GM12878 (cell line): ENCODE data around the gene UVSSA.

Source experiments
- EP300 ChIP-seq, 2 experiments: fragments of 150-350 bp in 1 of 2; IDR thresholded peaks; 2 replicates each; pipeline ENCODE4 v1.6.1; 2011 to 2012; ENCODE audit warnings: low read depth in 2 of 2, low read length in 2 of 2, borderline replicate concordance in 1 of 2, improper control_type of control experiment in 1 of 2, inconsistent platforms in 1 of 2; ENCODE audit not compliant: control insufficient read depth in 1 of 2
- NFYB ChIP-seq: IDR thresholded peaks from 2 replicates; pipeline ENCODE4 v1.6.1; 2011; ENCODE audit warnings: low read depth, mild to moderate bottlenecking, low read length, improper control_type of control experiment, moderate library complexity; ENCODE audit not compliant: insufficient read depth
- TF ChIP-seq, protein P1 (sequence below), 3 experiments: IDR thresholded peaks in 2 of 3; conservative IDR thresholded peaks in 1 of 3; 2 replicates each; pipeline ENCODE4 v1.5.1; 2011; ENCODE audit warnings: low read depth in 3 of 3, low read length in 3 of 3, mild to moderate bottlenecking in 3 of 3, control low read depth in 2 of 3, moderate library complexity in 2 of 3, inconsistent platforms in 1 of 3, mixed read lengths in 1 of 3; ENCODE audit not compliant: control insufficient read depth in 2 of 3, insufficient read depth in 1 of 3; ENCODE audit errors: extremely low read depth in 1 of 3

DNA sequence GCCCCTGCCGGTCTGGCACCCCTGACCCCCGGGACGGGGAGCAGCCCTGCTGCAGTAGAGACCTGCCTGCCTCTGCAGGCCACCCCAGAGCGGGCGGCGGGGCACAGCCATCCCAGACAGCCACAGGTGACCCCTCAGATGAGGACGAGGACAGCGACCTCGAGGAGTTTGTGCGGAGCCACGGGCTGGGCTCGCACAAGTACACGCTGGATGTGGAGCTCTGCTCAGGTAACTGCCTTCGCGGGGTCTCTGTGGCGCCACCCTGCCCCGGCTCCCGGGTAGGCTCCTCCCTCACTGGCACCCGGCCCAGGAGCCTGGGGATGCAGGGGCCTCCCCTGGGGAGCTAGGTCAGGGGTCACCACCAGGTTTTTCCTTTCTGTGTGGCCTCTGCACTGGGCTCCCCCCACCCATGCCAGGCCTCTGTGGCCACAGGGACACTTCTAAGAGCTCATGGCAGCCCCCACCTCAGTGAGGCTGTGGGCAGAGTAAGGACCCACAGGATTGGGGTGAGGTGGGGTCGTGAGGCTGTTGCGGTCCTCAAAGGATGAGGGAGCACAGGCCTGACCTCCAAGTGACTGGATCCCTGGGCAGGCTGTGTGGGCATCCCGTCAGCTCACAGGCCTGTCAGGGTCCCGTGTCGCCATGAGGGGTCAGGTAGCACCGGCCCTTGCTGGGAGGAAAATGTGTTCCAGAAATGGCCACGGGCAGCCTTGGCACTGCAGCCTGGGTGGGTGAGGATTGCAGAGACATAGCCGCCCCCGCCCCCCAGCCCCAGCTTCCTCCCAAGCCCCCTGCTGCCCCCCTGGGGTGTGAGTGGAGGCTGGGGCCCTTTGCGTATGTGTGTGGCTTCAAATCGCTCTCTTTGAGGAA, 6.4 kb downstream of the UVSSA start:
- TF ChIP-seq EP300 (IDR thresholded peaks at IDR 0.05; ENCODE audit: borderline replicate concordance in 1 of 2, control insufficient read depth in 1 of 2, low read depth in 2 of 2, low read length in 2 of 2) (no peak), NFYB (no peak)
- TF ChIP-seq, protein P1, sequence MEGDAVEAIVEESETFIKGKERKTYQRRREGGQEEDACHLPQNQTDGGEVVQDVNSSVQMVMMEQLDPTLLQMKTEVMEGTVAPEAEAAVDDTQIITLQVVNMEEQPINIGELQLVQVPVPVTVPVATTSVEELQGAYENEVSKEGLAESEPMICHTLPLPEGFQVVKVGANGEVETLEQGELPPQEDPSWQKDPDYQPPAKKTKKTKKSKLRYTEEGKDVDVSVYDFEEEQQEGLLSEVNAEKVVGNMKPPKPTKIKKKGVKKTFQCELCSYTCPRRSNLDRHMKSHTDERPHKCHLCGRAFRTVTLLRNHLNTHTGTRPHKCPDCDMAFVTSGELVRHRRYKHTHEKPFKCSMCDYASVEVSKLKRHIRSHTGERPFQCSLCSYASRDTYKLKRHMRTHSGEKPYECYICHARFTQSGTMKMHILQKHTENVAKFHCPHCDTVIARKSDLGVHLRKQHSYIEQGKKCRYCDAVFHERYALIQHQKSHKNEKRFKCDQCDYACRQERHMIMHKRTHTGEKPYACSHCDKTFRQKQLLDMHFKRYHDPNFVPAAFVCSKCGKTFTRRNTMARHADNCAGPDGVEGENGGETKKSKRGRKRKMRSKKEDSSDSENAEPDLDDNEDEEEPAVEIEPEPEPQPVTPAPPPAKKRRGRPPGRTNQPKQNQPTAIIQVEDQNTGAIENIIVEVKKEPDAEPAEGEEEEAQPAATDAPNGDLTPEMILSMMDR (IDR thresholded peaks at IDR 0.05 in 2 of 3, conservative IDR thresholded peaks at IDR 0.05 in 1 of 3; ENCODE audit: control insufficient read depth in 2 of 3, extremely low read depth in 1 of 3, insufficient read depth in 1 of 3, low read depth in 3 of 3, low read length in 3 of 3): no peak
